GM12801 (cell line): Measurements from ENCODE around the gene RNF217.

Experiments used
- TF ChIP-seq, protein P1 (sequence below): IDR thresholded peaks from one replicate; pipeline ENCODE4 v1.5.1; 2011; ENCODE audit warnings: control low read depth; ENCODE audit not compliant: insufficient read length; ENCODE audit errors: extremely low read depth

Gene RNF217

DNA sequence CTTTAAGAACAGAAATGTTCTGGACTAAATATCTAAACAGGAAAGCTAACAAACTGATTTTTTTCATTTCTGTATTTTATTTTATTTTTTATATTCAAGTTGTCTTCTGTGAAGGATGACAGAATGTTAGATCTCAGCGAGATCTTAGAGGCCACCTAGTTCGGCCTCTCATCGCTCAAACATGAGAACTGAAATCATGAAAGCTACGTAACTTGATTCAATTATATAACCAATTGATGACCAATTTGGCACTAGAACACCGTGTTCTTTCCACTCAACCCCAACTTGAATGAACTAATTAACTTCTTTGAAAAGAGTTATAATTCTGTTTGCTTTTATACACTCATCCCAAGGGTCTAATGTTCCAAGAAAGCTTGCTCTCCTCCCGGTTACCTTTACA, 24.6 kb upstream of the RNF217 start:
- TF ChIP-seq, protein P1, sequence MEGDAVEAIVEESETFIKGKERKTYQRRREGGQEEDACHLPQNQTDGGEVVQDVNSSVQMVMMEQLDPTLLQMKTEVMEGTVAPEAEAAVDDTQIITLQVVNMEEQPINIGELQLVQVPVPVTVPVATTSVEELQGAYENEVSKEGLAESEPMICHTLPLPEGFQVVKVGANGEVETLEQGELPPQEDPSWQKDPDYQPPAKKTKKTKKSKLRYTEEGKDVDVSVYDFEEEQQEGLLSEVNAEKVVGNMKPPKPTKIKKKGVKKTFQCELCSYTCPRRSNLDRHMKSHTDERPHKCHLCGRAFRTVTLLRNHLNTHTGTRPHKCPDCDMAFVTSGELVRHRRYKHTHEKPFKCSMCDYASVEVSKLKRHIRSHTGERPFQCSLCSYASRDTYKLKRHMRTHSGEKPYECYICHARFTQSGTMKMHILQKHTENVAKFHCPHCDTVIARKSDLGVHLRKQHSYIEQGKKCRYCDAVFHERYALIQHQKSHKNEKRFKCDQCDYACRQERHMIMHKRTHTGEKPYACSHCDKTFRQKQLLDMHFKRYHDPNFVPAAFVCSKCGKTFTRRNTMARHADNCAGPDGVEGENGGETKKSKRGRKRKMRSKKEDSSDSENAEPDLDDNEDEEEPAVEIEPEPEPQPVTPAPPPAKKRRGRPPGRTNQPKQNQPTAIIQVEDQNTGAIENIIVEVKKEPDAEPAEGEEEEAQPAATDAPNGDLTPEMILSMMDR, result no peak

GRCh38 chr6:124941259-124941658, 21.0 kb upstream of the RNF217 start:
- TF ChIP-seq, protein P1, result no peak

DNA sequence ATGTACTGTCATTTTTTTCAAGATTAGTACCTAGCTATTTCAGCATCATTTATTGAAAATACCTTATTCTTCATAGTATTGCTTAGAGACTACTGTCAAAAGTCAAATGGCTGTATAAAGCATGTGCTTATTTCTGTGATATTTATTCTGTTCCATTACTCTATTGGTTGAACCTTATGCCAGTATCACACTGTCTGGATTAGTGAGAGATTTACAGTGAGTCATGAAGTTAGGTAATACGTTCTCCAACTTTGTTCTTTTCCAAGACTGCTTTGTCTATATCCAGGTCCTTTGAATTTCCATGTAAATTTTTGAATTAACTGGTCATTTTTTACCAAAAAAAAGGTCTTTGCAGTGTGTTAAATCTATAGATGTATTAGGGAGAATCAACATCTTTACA, 18.6 kb upstream of the RNF217 start:
- TF ChIP-seq, protein P1, result no peak

- TF ChIP-seq, protein P1, result no peak
Measured at GRCh38 chr6:124947971-124948451, 14.2 kb upstream of the RNF217 start.

- TF ChIP-seq, protein P1, result no peak
Measured at GRCh38 chr6:124949706-124950105, 12.5 kb upstream of the RNF217 start.

DNA sequence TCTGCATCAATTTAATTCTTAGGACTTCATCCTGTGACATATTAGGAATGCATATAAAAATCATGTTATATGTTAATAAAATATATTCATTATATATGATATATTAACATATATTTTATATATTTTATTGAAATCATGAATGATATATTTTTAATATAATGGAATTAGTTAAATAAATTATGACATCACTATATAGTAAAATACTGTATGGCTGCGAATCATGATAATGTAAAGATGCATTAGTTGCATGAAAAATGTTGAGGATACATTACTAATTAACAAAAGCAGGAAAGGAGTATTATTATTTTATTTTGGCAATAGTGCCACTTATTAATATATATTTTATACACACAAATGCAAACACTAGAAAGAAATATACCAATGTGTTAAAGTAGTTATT, 8.4 kb upstream of the RNF217 start:
- TF ChIP-seq, protein P1, result no peak

- TF ChIP-seq, protein P1, result no peak
Measured at GRCh38 chr6:124955108-124955856, 7.0 kb upstream of the RNF217 start.

- TF ChIP-seq, protein P1, result no peak
Measured at GRCh38 chr6:124956018-124956417, 6.2 kb upstream of the RNF217 start.
